Hepatocyte (in vitro differentiated cells): Measurements from ENCODE around the gene NEU4. TPM values are rescaled to one million over a fixed set of nuclear protein-coding genes. Genes with fewer than 3 reads are reported as not detected.

ENCODE experiments used
- DNase-seq: peaks from one replicate; pipeline ENCODE4 v3.0.0-alpha.2; 2016; ENCODE audit warnings: low spot score
- H2AFZ ChIP-seq: fragments of 200-600 bp; sonication (generic); 2 replicates; pipeline ENCODE4 v1.6.0; 2016; ENCODE audit warnings: antibody characterized with exemption, mild to moderate bottlenecking
- H3K27ac ChIP-seq: fragments of 200-600 bp; sonication (generic); 2 replicates; pipeline ENCODE4 v1.5.1; 2016; ENCODE audit warnings: mild to moderate bottlenecking
- H3K27me3 ChIP-seq: fragments of 200-600 bp; sonication (generic); 2 replicates; pipeline ENCODE4 v1.6.1; 2016
- H3K36me3 ChIP-seq: fragments of 200-600 bp; sonication (generic); replicated peaks from 2 replicates; pipeline ENCODE4 v1.5.1; 2016; ENCODE audit warnings: low read depth; ENCODE audit not compliant: insufficient read depth
- H3K4me1 ChIP-seq: fragments of 200-600 bp; sonication (generic); 2 replicates; pipeline ENCODE4 v1.5.1; 2016; ENCODE audit warnings: mild to moderate bottlenecking, moderate library complexity; ENCODE audit not compliant: insufficient read depth
- H3K4me2 ChIP-seq: fragments of 200-600 bp; sonication (generic); 2 replicates; pipeline ENCODE4 v1.6.0; 2016
- H3K4me3 ChIP-seq: fragments of 200-600 bp; sonication (generic); 2 replicates; pipeline ENCODE4 v1.5.1; 2016; ENCODE audit warnings: mild to moderate bottlenecking
- H3K79me2 ChIP-seq: fragments of 200-600 bp; sonication (generic); 2 replicates; pipeline ENCODE4 v1.6.0; 2017; ENCODE audit warnings: mild to moderate bottlenecking
- H3K9me2 ChIP-seq: fragments of 200-600 bp; sonication (generic); replicated peaks from 2 replicates; pipeline ENCODE4 v1.6.0; 2017; ENCODE audit warnings: mild to moderate bottlenecking; ENCODE audit not compliant: insufficient read depth
- H3K9me3 ChIP-seq: fragments of 200-600 bp; sonication (generic); 2 replicates; pipeline ENCODE4 v1.5.1; 2016; ENCODE audit warnings: low read depth, mild to moderate bottlenecking
- H4K20me1 ChIP-seq: fragments of 200-600 bp; sonication (generic); 2 replicates; pipeline ENCODE4 v1.6.0; 2016; ENCODE audit warnings: mild to moderate bottlenecking; ENCODE audit not compliant: insufficient read depth, poor library complexity, severe bottlenecking
- EZH2 ChIP-seq: fragments of 200-600 bp; sonication (generic); IDR thresholded peaks from 2 replicates; pipeline ENCODE4 v1.6.1; 2016; ENCODE audit warnings: antibody characterized with exemption, mild to moderate bottlenecking, borderline replicate concordance
- EZH2phosphoT487 ChIP-seq: fragments of 200-600 bp; sonication (generic); IDR thresholded peaks from one replicate; pipeline ENCODE4 v1.6.1; 2018; ENCODE audit warnings: antibody characterized with exemption, mild to moderate bottlenecking, low read depth, moderate library complexity; ENCODE audit not compliant: unreplicated experiment, severe bottlenecking
- WGBS: methylation state at CpG from one replicate; pipeline ENCODE4 v1.1.6; 2016; ENCODE audit warnings: low lambda C conversion rate; ENCODE audit errors: missing lambda C conversion rate; 5-methylcytosine and 5-hydroxymethylcytosine counted together
- polyA plus RNA-seq: library from polyadenylated mRNA; unstranded; fragments of >200 nt; fragmentation: Nextera tagmentation; extraction: Ambion mirVana; gene quantifications from 2 replicates; pipeline ENCODE4 v1.2.1, GENCODE V29; 2016
- total RNA-seq: library from RNA; depleted of rRNA; stranded (reverse); fragments of >200 nt; gene quantifications from 2 replicates; pipeline ENCODE4 v1.2.3, GENCODE V29; 2014
- TF ChIP-seq, protein P1 (sequence below): fragments of 200-600 bp; sonication (generic); IDR thresholded peaks from 2 replicates; pipeline ENCODE4 v1.5.1; 2016; ENCODE audit warnings: antibody characterized with exemption, mild to moderate bottlenecking; ENCODE audit not compliant: poor library complexity

The NEU4 gene
- total and polyA plus RNA-seq, 2 experiments from 2014 or later: 6.8 to 10.2 TPM

DNA sequence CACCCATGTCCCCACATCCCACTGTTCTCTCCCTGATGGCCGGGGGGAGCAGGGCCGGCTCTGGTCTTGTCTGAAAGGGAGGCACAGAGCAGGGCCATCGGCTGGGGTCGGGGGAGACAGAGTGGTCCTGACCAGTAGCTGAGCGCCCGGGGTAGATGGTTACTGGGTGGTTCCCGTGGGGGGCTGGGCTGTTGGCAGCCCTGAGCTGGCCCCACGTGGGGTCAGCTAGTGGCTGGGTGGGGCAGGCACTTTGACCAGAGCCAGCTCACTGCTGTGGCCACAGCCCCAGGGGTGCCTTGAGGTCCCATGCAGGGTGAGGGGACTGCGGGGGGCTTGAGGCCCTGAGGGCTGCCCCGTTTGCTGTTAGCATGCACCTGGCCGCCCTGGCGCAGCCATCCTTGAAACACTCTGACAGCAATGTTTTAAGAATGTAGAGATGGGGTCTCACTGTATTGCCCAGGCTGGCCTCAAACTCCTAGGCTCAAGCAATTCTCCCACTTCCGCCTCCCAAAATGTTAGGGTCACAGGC is 12.3 kb upstream of the NEU4 start:
- Histone ChIP-seq H3K4me1 (no peaks in the 10 kb centered on the region), H3K27me3 (no peaks in the 10 kb centered on the region), H3K79me2 (no peaks in the 10 kb centered on the region), H4K20me1 (no peaks in the 10 kb centered on the region), H3K36me3 (no peaks in the 10 kb centered on the region), H3K9me2 (no peaks in the 10 kb centered on the region), H3K4me3 (no peak overlapping the region), H2AFZ (no peak overlapping the region), H3K27ac (no peak overlapping the region), H3K9me3 (no peaks in the 10 kb centered on the region), H3K4me2 (no peak overlapping the region)
- no peak for TF ChIP-seq EZH2
- no peak for DNase-seq
- 93% methylated on average over 11 of the region's 13 CpGs for WGBS

DNA sequence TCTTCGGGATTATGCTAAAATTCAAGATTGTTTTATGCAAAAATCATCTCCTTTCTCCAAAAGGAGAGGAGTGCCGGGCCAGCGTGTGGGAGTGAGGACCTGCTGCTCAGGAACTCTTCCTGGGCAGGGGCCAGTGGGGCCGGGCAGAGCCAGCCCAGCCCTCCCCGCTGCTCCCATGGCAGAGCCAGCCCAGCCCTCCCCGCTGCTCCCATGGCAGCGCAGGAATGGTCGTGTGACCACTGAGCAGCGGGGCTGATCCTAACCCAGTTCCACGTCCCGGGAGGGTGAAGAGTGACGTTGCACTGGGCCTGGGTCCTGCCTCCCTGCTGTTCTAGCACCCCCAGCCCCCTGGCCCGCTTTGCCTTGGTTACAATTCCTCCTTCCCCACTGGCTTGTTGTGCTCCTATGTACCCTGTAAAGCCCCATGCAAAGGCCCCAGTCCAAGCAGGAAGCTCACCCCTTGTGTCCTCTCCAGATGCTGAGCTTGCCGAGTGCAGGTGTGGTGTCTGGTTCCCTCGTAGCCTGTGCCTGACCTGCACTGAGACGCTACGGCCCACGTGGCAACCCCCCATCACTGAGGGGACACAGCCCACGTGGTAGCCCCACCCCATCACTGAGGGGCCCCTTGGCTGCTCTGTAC is 11.4 kb upstream of the NEU4 start:
- Histone ChIP-seq H4K20me1 (no peaks in the 10 kb centered on the region), H3K36me3 (no peaks in the 10 kb centered on the region), H3K4me3 (no peak overlapping the region), H3K9me3 (no peaks in the 10 kb centered on the region), H3K27ac (no peak overlapping the region), H2AFZ (no peak overlapping the region), H3K4me2 (no peak overlapping the region), H3K79me2 (no peaks in the 10 kb centered on the region), H3K27me3 (no peaks in the 10 kb centered on the region), H3K9me2 (no peaks in the 10 kb centered on the region), H3K4me1 (no peaks in the 10 kb centered on the region)
- DNase-seq: no peak
- TF ChIP-seq, protein P1, sequence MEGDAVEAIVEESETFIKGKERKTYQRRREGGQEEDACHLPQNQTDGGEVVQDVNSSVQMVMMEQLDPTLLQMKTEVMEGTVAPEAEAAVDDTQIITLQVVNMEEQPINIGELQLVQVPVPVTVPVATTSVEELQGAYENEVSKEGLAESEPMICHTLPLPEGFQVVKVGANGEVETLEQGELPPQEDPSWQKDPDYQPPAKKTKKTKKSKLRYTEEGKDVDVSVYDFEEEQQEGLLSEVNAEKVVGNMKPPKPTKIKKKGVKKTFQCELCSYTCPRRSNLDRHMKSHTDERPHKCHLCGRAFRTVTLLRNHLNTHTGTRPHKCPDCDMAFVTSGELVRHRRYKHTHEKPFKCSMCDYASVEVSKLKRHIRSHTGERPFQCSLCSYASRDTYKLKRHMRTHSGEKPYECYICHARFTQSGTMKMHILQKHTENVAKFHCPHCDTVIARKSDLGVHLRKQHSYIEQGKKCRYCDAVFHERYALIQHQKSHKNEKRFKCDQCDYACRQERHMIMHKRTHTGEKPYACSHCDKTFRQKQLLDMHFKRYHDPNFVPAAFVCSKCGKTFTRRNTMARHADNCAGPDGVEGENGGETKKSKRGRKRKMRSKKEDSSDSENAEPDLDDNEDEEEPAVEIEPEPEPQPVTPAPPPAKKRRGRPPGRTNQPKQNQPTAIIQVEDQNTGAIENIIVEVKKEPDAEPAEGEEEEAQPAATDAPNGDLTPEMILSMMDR: no peak
- TF ChIP-seq EZH2 (no peak), EZH2phosphoT487 (no peak)
- WGBS: 85% methylated on average over 17 of the region's 19 CpGs

DNA sequence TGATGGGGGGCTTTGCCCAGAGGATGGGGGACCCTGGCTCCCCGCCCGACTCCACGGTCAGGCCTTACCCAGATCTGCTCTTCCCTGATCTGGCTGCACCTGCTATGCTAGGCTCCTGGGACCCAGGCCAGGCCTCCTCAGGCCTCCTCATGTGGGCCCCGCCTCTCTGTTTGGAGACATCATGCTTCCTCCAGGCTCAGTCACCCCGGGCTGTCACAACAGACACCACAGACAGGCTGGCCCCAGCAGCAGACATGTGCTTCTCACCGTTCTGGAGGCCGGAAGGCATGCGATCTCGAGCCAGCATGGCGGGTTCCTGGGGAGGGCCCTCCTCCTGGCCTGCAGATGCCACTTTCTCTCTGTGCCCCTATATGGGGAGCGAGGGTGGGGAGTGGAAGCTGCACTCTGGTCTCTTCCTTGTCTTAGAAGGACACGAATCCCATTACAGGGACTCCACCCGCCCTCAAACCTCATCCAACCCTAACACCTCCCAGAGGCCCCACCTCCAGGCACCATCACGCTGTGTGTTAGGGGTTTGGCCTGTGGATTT is 10.8 kb upstream of the NEU4 start:
- Histone ChIP-seq H3K9me2 (no peaks in the 10 kb centered on the region), H4K20me1 (no peaks in the 10 kb centered on the region), H2AFZ (no peak overlapping the region), H3K36me3 (no peaks in the 10 kb centered on the region), H3K4me2 (no peak overlapping the region), H3K9me3 (no peaks in the 10 kb centered on the region), H3K27ac (no peak overlapping the region), H3K4me3 (no peak overlapping the region), H3K27me3 (no peaks in the 10 kb centered on the region), H3K79me2 (no peaks in the 10 kb centered on the region), H3K4me1 (no peaks in the 10 kb centered on the region)
- no peak for TF ChIP-seq EZH2
- TF ChIP-seq, protein P1: no peak
- no peak for TF ChIP-seq EZH2phosphoT487
- 84% methylated on average over 14 of the region's 14 CpGs for WGBS
- DNase-seq: no peak

DNA sequence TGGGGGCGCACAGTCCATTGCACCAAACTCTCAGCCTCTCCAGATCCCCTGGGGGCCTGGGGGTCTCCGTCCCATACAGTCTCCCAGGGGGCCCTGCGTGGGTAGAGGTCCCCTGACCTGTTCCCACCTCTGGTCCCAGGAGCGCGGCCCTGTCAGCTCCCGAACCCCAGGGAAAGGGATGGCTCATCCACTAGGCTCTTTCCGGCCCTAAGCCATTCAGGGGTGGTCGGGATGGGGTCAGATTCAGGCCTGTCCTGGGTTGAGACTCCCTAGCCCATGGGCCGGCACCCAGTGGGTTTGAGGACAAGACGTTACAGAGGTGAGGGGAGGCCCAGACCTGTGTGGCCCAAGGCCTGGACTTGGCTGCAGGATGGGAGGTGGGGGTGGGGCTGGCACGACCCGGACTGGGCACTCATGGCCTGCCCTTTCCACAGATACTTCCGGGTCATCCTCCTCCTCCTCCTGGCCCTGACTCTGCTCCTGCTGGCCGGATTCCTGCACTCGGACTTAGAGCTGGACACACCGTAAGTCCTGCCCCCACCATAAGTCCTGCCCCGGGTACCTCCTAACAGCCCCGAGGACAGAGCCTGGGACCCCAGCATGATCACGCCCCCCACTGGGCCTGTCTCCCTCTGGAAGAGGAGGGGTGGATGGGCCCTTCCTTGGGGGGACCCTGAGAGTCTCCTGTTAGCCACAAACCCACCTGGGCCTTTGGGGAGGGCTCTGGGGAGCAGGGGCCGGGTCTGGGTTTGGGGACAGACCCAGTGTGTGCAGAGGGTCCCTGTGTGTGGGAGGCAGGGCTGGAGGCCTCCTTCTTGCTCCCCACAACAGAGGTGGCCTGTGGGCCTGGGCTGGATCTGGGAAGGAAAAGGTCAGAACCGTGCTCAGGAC is 10.1 kb upstream of the NEU4 start:
- TF ChIP-seq, protein P1: no peak
- TF ChIP-seq EZH2phosphoT487 (no peak), EZH2 (no peak)
- H2AFZ ChIP-seq: no peak overlapping the region
- no peak overlapping the region for H3K4me2 ChIP-seq
- no peaks in the 10 kb centered on the region for H3K4me1 ChIP-seq
- 95% methylated on average over 21 of the region's 21 CpGs for WGBS
- H4K20me1 ChIP-seq: no peaks in the 10 kb centered on the region
- no peaks in the 10 kb centered on the region for H3K27me3 ChIP-seq
- no peak overlapping the region for H3K27ac ChIP-seq
- H3K4me3 ChIP-seq: no peak overlapping the region
- no peaks in the 10 kb centered on the region for H3K36me3 ChIP-seq
- no peaks in the 10 kb centered on the region for H3K79me2 ChIP-seq
- no peaks in the 10 kb centered on the region for H3K9me2 ChIP-seq
- no peaks in the 10 kb centered on the region for H3K9me3 ChIP-seq
- no peak for DNase-seq
